ENCODE data around the gene LRIG1.

The LRIG1 gene

DNA sequence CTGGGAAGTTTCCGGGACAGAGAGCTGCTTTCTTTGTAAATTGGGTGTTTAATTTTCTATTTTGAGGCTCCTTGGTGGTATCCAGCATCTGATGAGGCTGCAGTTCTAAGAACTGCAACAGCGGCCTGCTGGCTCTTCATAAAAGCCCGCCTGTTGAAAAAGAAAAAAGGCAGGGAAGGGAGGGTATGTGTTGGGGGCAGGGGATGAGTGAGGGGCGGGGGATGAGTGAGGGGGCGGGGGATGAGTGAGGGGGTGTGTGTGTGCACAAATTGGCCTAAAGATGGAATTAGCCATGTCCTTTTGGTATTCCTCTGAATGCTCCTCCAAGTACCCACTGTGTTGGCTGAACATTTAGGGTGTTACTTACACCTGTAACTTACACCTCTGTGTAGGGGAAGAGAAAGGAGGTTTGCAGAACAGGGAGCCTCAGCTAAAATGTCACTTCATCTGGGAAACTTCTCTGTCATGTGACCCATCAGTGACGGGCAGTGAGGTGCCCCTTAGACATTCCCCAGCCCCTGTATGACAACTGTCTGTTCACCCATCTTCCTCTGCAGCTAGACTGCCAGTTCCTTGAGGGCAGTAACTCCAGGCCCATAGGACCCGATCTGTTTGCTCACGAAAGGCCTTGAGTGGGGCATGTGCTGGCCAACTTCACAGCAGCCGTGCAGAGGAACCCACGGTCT lies 57.6 kb downstream of the LRIG1 start:
- DNase-seq (ENCODE audit: low read depth in 2 of 2): no peak

DNA sequence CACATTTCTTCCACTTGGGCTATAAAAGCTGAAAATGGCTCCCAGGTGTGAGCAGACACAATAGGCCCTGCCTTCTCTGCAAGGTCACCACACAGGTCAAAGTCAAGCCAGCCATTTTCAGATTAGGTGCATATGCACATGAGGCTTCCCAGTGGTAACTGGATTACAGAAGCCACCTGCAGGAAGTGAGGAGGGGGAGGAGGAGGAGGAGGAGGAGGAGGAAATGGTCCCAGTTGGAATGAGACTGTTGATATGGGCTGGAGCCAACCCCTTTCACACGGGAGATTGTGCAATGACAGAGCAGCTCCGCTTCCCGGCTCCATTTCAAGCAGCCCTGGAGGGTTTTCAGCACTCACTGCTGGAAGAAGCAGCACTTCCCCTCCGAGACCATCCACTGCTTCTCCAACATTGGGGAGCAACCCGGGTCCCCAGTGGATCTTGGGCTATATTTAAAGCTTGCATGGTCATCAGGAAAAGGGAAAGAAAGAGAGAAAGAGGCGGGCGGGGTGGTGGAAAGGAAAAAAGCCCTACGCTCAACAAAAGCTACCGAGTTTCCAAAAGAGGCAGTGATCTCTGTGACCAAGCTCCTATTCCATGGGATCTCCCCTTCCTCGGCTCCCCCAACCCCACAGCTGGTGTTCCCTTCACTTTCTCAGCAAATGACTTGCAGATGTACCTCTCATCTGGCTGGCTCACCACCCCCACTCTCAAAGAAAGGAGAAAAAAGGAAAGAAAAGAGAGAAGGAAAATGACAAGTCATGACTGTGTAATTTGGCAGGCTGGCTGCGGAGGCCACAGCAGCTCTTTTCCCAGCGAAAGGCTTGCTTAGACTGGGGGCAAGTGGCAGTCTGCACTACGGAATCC lies 58.3 kb downstream of the LRIG1 start:
- no peak for DNase-seq (ENCODE audit: low read depth in 2 of 2)

DNA sequence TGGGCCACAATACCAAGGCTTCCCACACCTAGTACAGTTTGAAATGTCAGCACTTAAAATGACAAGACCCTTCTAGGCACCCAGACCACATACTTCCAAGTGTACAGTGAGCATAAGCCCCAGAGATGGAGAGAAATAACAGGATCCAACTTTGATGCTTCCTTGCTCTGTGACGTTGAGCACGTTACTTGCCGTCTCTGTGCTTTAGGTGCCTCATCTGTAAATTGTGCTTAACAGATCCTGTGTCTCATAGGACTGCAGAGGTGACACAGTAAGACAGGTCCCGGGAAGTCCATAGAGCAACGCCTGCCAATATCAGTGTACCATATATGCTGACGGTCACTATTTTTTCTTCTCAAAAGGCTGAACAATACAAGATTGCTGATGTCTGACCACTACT lies 59.1 kb downstream of the LRIG1 start:
- no peak for DNase-seq (ENCODE audit: low read depth in 2 of 2)

DNA sequence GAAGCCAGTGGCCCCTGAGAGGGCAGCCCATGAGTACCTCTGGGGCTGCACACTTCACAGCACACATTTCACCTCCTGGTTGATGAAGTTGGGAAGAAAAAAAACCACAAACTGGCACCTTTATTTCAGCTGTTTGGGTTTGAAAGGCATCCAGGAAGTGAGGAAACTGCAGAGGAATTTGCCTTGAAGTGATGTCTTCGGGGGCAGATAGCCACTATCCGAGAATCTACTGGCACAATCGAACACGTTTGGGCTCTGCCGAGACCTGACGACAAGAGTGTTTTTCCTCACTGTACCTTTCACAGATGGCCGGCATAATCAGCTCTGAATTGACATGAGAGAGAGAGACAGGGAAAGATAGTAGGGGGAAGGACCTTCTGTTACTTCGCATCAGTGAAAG lies 59.7 kb downstream of the LRIG1 start:
- no peak for DNase-seq (ENCODE audit: low read depth in 2 of 2)

DNA sequence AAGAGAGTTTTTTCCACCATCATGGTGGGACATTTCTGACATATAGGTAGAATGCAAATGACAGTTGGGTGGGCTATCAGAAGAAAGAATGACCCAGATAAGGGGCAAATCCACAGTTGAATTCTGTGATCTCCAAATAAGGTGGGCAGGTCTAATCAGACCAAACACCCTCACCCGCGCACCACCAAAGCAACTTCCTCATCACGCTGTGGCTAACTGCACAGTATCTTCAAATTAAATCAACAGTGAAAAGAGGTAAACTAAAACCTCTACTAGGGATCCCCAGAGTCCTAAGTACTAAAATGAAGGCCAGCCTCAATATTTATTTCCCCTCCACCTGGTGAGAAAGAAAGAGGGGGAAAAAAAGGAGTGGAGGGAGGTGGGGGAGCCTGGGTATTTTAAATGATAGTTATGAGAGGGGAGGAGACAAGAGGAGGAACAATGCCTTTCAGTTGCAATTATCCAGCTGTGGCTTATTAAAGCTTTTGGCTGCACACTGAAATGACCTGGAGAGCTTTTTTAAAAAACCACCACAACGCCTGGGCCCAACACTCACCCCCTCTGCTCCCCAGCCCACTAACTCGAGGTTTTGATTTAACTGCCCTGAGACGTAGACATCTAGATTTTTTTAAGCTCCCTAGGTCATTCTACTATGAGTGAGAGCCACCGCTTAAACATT lies 61.0 kb downstream of the LRIG1 start:
- no peak for DNase-seq (ENCODE audit: low read depth in 2 of 2)

DNA sequence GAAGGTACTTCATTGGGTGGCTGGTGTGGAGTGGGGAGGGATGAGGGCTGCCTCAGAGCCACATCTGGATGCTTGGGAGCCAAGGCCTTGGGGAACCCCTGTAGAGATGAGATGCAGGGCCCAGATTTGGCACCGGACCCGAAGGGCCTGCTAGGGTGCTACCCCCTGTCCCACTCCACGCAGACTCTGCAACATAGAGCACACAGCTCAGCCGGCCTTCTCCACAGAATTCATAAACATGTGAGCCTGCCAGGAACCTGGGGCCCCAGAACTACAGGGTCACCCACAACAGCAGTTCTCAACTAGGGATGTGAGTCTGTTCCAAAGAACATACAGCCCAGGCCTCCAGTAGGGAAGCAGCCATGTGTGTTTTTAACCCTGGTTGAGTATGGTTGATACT lies 62.8 kb downstream of the LRIG1 start:
- no peak for DNase-seq (ENCODE audit: low read depth in 2 of 2)

DNA sequence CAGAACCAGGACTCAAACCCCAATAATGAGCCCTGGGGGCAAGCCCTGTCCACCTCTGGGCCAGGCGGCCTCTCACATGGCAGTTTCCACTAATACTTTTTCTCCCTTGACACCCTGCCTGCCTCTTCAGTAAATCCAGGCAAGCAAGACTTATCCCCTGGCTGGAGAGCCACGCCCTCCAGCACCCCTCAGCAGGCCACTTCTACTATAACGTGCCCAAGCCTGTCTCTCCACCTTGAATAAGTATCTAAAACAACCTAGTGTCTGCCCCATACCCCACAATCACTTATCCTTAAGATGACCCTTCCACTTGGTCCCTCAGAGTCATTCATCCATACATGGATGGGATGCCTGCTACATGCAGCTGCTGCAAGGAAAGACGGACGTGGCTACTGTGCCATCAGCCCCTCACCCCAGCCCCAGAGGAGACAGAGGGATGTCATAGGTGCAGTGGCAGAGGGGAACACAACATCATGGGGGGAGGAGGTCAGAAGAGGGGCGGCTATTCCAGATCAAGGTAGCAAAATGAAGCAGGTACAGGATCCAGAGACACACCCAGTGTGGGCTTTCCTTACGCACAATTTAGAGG lies 63.4 kb downstream of the LRIG1 start:
- DNase-seq (ENCODE audit: low read depth in 2 of 2): no peak

DNA sequence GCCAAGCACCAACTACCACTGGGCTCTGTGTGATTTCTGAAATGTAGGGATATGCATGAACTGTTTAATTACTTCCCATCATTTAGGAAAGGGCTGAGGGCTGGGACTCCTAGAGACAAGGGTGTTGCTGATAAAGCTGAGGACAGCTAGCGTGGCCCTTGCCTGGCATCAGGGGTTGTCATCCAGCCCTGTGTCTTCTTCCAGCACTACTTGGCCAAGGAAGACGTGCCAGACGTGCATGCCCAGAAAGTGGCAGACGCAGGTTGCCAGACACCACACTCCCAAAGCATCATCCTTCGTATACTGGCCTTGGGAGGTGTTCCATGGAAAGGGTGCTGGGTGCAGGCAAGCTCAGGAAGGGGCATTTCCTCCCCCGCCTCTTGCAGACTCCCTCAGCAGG lies 64.8 kb downstream of the LRIG1 start:
- DNase-seq (ENCODE audit: low read depth in 2 of 2): no peak

DNA sequence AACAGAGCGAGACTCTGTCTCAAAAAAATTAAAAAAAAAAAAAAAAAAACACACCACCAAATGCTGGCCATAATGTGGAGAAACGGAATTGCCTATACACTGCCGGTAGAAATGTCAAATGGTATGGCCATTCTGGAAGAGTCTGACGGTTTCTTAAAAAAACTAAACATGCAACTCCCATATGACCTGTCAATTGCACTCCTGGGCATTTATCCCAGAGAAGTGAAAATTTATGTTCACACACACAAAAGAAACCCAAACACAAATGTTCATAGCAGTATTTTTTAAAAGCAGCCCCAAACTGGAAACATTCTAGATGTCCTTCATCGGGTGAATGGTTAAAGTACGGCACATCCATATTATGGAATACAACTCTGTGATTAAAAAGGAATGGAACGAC lies 66.1 kb downstream of the LRIG1 start:
- no peak for DNase-seq (ENCODE audit: low read depth in 2 of 2)

DNA sequence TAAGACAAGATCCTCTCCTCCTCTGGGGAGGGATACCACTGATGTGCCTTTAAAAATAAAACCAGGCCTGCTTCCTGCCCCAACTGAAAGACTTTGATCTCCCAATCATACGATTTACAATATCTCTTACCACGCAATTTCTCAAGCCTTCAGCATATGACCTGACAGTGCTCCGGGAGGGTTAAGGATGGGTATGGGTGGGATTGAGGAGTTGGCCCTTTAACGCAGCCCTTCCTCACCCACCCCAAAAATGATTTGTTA lies 67.4 kb downstream of the LRIG1 start:
- DNase-seq (ENCODE audit: low read depth in 2 of 2): no peak

DNA sequence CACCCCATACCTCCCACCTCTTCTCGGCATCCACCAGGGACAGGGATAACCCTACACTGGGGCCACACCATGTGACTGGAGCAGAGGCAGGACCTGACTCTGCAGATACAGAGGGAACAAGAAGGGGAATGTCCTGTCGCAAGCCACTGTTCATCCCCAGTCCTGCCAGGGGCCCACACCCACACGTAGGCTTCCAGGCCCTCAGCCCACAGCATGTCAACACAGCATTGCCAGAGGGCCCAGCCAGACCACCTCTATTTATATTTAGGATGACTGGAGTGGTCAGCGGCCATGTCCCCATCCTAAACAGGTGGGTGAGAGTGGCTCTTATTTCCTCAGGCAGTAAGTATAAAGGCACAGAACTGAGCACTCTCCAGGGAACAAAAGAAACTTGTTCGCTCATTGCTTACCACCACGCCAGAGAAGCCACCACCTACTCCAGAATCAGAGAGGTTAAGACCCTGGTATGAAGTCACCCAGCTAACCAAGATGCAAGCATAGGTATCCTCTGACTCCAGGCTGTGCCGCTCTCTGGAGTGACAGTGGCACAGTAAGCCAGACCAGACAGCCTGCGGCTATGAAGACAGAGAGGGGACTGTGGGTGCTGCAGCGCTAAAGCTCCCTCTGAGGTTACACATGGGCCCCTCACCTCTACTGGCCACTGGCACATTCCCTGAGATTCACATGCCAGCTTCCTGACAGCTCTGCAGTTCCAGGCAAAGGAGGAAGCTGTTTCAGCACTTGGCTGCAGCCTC lies 67.9 kb downstream of the LRIG1 start:
- no peak for DNase-seq (ENCODE audit: low read depth in 2 of 2)

DNA sequence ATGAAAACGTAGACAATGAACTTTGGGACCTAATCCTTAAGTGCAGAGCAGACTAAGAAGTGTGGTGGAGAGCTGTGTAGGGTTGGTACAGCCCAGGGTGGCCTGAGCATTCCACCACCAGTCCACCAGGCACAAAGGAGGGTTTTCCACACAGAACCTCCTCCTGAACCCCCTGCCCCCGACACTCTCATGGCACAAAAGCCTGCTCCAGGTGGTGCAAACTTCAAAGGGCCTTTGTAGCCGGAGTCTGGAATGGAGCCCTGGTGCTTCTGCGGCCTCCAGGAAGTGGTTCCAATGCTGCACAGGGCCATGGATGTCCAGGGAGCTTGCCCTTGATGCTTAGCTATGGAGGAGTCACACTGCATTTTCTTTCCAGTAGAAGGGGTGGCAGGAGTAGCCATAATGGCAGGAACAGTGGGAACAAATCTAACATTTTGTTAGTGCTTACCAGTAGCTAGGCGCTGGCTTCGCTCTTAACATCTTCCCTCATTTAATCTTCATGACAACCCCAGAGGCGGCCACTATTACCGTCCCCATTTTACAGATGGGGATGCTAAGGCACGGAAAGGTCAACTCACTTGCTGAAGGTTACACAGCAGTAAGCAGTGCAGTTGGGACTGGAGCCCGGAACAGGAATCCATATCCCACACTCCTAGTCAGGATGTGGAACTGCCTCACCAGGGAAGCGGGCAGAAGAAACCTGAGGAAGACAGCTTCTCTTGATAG lies 68.6 kb downstream of the LRIG1 start:
- DNase-seq (ENCODE audit: low read depth in 2 of 2): no peak

DNA sequence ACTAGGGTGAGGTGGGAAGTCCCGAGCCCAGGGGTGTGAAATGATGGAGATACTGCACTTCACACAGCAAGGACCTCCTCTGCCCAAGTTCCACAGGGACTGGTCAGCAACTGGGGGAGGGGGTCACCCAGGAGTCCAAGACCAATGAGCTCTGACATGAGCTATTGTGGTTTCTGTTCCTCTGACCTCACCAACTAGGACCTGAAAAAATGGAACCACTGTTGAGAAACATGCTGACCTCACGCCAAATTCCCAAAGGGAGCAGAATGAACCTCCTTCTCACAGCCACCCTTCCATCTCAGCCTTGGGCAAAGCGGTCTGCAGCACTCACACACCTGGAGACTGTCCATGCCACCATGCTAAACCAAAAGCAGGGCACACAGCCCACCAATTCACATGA lies 69.3 kb downstream of the LRIG1 start:
- no peak for DNase-seq (ENCODE audit: low read depth in 2 of 2)

DNA sequence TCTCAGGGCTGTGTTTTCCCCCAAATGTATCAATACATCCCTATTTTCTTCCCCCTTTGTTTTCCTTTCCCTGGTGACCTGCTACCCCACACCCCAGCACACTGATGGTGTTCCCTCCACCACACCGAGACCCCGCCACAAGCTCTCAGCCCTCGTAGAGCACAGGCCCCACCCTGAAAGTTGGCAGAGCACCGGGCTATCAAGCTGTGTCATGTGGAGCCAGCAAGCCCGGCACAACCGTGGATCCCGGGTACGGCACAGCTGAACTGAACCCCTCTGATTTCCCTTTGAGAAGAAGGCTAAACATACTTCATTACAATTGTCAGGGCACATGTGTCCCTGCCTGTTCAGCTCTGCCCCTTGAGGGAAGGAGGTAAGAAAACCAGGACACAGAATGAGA lies 69.9 kb downstream of the LRIG1 start:
- no peak for DNase-seq (ENCODE audit: low read depth in 2 of 2)

DNA sequence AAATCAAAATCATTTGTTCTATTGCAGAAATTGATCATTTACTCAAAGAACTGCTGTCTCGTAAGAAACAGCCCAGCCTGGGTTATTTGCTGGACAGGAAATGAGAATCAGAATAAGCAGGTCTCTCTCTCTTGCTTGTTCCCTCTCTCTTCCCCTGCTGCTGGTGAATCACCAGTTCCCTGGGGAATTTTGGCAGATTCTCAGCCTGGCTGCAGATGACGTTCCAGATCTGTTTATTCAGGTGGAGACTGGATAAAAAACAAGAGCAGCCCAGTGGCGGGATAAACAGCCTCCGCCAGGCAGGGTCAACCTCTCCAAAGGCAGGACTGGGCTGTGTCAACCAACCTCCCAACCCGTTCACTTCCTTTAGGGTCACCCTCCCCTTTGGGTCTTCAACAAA lies 72.1 kb downstream of the LRIG1 start:
- DNase-seq (ENCODE audit: low read depth in 2 of 2): no peak

DNA sequence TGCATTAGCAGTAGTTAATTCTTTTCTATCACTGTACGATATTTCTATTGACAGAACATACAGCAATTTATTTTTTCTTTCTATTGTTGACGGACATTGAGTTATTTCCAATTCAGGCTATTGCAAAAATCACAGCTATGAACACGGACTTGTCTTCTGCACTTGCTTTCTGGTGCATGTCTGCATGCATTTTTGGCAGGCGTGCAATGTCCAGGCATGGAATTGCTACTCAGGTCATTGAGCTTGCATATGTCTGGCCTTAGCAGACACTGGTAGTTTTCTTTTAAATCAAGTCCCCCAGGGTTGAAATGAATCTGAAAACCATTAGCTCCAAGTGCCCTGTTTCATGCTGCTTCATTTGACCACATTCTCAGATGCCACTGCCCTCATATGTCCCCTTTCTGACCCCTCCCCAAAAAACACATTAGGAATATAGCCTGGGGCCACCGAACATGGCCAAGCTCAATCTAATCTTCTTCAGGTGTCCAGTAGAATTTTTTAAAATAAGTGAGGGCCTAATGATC lies 72.8 kb downstream of the LRIG1 start:
- no peak for DNase-seq (ENCODE audit: low read depth in 2 of 2)

DNA sequence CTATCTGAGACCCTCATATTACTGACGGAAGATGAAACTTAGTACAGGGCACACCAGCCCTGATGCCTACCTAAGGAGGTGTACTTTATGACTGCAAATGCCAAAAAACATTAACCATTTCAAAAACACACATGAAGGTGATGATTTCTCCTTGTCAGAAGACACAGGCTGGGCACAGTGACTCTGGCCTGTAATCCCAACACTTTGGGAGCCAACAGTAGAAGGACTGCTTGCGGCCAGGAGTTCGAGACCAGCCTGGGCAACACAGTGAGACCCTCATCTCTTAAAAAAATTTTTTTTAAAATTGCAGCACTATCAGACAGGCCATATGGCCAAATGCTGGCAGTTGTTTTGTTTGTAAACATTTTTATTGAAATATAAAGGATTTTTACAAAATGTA lies 73.5 kb downstream of the LRIG1 start:
- no peak for DNase-seq (ENCODE audit: low read depth in 2 of 2)

DNA sequence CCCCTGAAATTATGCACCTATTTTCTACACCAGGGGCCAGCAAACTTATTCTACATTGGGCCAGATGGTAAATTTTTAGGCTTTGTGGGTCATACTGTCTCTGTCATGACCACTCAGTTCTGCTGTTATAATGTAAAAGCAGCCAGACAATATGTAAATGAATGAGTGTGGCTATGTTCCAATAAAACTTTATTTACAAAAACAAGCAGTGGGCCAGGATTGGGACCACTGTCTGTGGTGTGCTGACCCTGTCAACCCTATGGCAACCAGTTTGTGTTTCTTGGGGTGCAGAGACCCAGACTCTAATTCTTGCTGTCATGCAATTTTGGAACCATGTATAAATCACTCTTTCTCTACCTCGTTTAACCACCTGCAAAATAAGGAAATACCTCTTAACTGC lies 74.7 kb downstream of the LRIG1 start:
- DNase-seq (ENCODE audit: low read depth in 2 of 2): no peak

DNA sequence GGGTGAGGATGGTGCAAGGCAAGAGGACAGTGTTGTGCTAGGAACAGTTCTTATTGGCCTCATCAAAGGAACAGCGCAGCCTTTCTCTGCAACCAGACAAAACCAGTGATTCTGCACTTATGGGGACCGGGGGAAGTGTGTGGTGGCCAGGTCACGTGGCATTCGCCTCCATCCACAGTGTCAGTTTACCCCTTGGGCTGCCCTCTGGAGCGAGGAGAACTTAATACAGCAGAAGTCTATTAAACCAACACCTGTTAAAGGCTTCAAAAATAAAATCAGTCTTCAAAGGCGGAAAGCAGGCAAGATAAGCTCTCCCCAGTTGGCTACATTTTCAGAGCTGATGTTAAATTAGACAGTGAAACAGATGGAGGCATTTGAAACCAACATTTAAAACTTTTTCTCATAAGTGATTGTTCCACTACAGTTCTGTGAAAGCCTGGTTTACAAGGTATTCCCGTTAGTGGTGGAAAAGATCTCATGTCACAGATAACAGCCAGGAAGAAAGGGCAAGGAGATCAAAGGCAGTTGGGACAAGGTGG lies 75.2 kb downstream of the LRIG1 start:
- no peak for DNase-seq (ENCODE audit: low read depth in 2 of 2)

DNA sequence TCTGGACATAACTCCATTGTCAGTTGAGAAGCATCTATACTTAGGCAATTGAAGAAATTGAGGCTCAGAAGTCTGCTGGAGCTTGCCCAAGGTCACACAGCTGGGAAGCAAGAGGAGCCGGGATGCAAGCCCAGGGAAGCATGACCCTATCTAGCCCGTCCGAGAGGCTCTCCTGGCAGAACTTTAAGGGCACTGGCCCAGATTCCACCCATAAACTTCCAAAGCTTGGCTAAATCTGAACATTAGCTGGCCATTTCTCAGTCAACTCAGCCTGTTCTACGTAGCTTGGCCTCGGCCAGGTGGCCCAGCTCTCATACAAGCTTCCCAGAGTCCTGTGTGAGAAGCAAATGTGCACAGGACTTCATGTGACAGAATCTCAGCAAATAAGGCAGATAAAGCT lies 75.8 kb downstream of the LRIG1 start:
- DNase-seq (ENCODE audit: low read depth in 2 of 2): no peak

DNA sequence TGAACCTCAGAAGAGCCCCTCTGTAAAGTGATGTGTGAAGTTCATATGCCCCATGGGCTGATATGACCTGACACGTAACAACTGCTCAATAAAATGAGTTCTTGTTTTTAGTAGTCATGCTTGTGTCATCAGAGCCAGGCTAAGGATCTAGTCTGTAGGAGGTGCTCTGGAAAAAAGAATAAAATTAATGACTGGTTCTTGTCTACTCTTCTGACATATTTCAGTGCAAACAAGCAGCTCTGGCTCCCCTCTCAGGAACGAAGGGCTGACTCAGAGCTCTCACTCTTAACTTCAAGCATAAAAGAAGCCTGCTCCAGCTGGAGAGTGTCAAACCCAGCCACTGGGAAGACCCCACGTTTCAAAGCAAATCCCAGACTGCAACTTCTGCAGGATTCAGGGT lies 77.0 kb downstream of the LRIG1 start:
- DNase-seq (ENCODE audit: low read depth in 2 of 2): no peak
